SW 1271 (cell line): ENCODE results near the gene S100PBP.

ENCODE experiments used
- DNase-seq, 2 experiments: peaks; one replicate each; lab custom pipeline; 2025; lab: John Stamatoyannopoulos, UW

Gene S100PBP

GRCh38 chr1:32828341-32828740 is 10.9 kb downstream of the S100PBP start:
- DNase-seq, result peak in 1 of 2 experiments; percentile 5

GRCh38 chr1:32830092-32830852 is 12.8 kb downstream of the S100PBP start:
- DNase-seq, result no peak

DNA sequence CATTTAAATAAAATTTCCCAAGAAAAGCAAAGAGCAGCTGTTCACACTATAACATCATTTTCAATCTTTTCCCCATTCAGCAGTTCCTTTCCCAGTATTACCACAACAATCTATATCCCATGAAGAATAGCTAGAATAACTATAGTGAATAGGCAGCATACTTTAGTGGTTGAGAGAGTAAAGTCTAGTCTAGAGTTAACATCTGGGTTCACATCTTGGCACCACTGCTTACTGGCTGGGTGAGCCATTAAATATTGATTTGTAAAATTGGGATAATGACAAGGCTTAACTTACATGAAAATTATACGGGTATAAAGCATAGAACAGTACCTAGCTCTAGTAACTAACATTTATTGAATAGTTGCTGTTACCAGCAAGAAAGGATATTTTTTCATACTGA is 14.4 kb downstream of the S100PBP start:
- DNase-seq, result no peak

- no peak for DNase-seq
Observed at GRCh38 chr1:32848354-32849063, 31.1 kb downstream of the S100PBP start.

GRCh38 chr1:32855861-32856617 is 38.6 kb downstream of the S100PBP start:
- no peak for DNase-seq

DNA sequence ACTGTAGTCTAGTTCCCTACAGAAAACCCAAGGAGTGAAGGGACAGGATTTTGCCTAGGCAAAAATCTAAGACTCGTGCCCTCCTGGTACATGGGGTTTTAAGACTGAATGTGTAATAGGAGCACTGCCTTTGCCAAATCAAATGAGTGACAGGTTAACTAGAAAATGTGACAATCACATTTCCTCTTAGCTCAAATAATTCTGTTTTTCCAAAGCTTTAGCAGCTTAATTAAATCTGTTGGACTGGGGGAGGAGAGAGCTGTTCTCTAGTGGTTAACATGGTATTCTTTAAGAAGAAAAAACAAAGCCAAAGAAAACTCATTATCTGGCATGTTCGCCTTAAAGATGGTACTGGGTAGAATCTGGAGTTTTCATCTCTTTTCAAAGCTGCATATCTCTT is 40.7 kb downstream of the S100PBP start:
- DNase-seq, result no peak

DNA sequence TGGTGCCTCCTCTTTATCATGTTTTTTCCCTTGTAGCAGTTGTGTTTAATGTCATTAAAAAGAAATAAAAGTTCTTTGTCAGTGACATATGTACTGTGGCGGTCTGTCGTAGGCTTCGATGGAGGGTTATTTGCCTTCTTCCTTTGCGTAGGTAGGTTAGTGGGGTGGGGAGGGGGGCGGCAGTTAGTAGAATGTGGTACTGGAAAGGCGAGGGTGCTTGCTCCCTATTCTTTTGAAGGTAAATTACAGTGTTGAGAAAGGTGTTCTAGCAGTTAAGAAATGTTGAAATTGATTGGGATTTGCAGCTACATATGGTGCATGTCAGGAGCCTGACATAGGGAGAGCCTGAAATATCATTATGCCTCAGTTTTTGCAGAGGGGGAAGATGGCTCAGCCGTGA is 41.3 kb downstream of the S100PBP start:
- DNase-seq, result no peak

DNA sequence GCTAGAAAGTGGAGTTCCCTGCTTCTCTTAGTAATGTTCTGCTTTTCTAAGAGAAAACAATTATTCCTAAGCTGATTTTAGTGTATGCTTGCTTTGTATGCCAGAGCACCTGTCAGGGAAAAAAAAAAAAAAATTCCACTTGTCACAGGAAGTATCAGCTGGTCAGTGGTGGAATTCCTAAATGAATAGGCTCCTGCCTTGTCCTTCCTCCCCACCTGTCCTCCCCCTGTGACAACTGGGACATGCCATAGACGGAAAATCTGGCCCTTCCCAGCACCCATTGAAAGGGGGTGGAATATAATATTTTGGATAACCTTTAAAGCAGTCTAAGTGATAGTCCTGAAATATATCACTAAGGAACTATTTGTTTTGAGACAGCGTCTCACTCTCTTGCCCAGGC is 42.5 kb downstream of the S100PBP start:
- DNase-seq, result no peak

GRCh38 chr1:32860566-32860965 is 43.1 kb downstream of the S100PBP start:
- DNase-seq, result no peak

GRCh38 chr1:32861904-32862695 is 44.6 kb downstream of the S100PBP start:
- no peak for DNase-seq

DNA sequence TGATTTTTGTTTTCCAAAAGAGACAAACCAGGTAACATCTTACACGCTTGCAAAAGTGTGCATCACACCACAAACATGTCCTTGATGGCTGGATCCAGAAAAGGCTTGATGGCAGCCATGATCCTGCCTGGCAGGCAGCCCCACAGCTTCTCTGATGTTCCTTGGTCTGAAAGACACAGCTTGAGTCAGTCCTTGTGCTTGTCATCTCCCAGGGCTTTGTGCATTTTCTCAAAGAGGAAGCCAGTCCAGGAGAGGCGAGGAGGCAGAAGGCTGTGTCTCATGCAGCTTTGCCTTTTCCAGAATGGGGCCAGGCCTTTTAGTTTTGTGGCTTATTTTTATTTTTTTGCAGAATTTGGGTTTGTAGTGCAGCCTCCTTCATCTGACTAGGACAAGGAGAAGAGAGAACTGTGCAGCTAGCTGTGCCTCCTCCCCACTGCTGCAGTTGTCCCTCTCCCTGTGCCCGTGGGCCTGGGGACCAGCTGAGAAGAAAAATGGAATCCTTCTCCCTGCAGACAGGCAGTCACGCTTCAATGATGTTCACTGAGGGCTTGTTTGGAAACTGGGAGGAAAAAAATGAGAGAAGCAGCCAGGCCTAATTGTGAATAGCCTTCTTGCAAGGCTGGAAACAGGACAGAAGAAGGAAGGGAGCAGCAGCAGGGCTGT is 45.9 kb downstream of the S100PBP start:
- no peak for DNase-seq

DNA sequence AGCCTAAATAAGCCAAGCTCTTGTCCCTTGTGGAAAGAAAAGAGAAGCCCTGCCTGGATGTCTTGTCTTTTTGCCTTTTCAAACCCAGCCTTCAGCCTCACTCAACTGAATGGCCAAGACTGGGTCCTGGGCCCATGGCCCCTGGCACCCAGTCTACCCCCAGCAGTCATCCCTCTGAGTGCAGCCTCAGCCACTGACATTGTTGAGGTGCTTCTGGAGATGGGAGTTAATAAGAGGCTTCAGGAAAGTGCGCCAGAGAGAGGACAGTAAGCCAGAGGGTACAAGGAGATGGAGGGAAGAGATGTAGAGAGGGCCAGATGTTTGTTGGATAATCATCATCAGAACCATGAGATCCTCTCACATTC is 46.4 kb downstream of the S100PBP start:
- no peak for DNase-seq

DNA sequence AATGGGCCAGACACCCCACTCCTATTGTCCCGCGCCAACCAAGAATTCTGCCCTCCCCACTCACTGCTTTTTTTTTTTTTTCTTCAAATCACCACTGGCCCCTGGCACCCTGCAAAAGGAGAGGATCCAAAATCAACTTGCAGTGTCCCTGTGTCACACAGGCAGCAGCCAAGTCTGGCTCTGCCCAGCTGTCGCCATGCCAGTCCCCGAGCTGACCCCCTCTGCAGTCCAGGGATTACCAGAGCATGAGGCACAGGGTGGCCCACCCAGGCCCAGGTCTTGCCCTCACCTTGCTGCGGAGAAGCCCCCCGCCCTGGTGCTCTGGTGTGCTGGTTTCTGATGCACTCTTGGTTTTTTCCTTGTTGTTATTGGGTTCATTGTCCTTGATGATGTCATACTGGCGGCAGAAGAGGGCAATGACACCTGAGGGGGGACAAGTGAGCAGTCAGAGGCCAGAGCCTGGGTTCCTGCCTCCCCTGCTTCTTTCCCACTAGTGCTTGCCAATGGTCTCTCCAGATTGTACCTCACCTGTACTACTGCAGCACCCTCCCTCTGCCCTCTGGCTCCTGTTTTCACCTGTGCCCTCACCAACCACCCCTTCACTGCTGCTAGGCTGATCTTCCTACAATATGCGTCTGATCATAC is 47.0 kb downstream of the S100PBP start:
- DNase-seq, result no peak

GRCh38 chr1:32865639-32866405 is 48.4 kb downstream of the S100PBP start:
- DNase-seq, result no peak

DNA sequence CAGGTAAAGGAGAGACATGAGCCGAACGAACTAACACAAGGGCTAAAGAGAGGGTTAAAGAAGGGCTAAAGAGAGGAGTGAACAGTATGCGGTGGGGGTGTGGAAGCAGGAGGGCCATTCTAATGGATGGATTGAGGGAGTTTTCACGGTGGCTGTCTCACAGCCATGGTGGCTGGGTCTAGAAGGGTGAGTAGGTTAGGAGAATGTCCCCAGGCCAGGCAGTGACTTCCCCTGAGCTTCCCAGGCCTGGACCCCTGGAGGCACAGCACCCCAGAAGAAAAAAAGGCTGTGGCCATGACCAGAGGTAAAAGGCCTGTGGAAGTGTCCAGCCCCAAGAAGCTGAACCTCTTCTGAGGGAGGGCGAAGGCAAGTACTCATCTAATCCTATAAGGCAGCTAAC is 49.7 kb downstream of the S100PBP start:
- no peak for DNase-seq

- DNase-seq, result no peak
Observed at GRCh38 chr1:32867671-32868070, 50.2 kb downstream of the S100PBP start.

DNA sequence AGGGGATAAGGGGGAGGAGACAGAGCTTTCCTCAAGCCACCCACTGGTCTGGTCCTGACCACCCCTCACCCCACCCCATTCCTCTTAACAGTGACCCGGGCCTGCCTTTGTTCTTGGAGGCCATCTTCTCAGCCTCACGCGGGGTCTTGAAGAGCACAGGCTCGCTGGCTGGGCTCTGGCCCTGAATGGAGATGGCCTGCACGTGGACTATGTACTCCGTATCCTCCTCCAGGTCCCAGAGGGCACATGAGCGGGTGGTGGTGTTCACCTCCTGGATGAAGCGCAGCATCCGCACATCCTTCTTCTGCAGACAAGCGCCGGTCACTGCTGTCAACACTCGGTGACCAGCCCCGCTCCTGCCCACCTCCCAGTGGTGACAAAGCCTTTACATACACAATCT is 50.6 kb downstream of the S100PBP start:
- no peak for DNase-seq

GRCh38 chr1:32868806-32869455 is 51.5 kb downstream of the S100PBP start:
- no peak for DNase-seq

- DNase-seq, result no peak
Observed at GRCh38 chr1:32869923-32870614, 52.6 kb downstream of the S100PBP start.
